Body of pancreas (tissue), 4 donors: ENCODE results near the gene NOL9.

Experiments
- POLR2A ChIP-seq, 3 donors: fragments of 450-650 bp; IDR thresholded peaks; one replicate each; pipeline ENCODE4 v1.6.1; 2016; ENCODE audit warnings: antibody characterized with exemption in 3 of 3, mild to moderate bottlenecking in 2 of 3
- TF ChIP-seq, protein P1 (sequence below), 7 experiments: fragments of 450-650 bp in 4 of 7; fragments of 200-600 bp in 3 of 7; sonication (generic) in 3 of 7; IDR thresholded peaks; one replicate each; pipeline ENCODE4 v1.5.1; 2016 to 2019; ENCODE audit warnings: antibody characterized with exemption in 7 of 7

DNA sequence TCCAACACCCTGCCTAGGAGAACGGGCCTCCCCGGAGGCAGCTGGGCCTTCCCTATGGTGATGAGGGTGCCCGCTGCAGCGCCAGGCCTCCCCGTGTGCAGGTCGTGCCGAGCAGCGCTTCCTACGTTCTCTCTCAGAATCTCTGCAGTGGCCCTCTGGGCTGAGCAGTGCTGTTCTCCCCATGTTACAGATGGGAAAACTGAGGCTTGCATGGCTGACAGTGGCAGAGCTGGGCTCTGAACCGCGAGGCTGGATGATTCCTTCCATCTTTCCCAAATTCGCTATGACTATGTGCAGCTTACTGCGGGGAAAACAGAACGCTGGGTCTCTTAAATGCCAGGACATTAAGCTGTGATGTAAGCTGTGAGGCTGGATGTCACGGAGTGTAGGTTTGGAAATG, 39.5 kb upstream of the NOL9 start:
- TF ChIP-seq, protein P1, sequence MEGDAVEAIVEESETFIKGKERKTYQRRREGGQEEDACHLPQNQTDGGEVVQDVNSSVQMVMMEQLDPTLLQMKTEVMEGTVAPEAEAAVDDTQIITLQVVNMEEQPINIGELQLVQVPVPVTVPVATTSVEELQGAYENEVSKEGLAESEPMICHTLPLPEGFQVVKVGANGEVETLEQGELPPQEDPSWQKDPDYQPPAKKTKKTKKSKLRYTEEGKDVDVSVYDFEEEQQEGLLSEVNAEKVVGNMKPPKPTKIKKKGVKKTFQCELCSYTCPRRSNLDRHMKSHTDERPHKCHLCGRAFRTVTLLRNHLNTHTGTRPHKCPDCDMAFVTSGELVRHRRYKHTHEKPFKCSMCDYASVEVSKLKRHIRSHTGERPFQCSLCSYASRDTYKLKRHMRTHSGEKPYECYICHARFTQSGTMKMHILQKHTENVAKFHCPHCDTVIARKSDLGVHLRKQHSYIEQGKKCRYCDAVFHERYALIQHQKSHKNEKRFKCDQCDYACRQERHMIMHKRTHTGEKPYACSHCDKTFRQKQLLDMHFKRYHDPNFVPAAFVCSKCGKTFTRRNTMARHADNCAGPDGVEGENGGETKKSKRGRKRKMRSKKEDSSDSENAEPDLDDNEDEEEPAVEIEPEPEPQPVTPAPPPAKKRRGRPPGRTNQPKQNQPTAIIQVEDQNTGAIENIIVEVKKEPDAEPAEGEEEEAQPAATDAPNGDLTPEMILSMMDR (IDR thresholded peaks at IDR 0.05): no peak
- TF ChIP-seq POLR2A (IDR thresholded peaks at IDR 0.05): no peak
